Measurements from ENCODE around the gene SORCS2.
A peak's percentile ranks its signal among the peaks of the same experiment; 100 is the strongest.

SORCS2 gene

GRCh38 chr4:7323461-7323871 lies 131.1 kb downstream of the SORCS2 start:
- DNase-seq (ENCODE audit: low read depth, low spot score) = no peak

- no peak for DNase-seq (ENCODE audit: low read depth, low spot score)
Observed at GRCh38 chr4:7323872-7324650, 131.7 kb downstream of the SORCS2 start.

- DNase-seq (ENCODE audit: low read depth, low spot score) = no peak
Observed at GRCh38 chr4:7324651-7325121, 132.3 kb downstream of the SORCS2 start.

- DNase-seq (ENCODE audit: low read depth, low spot score) = no peak
Observed at GRCh38 chr4:7325541-7325940, 133.2 kb downstream of the SORCS2 start.

GRCh38 chr4:7326306-7326692 lies 134.0 kb downstream of the SORCS2 start:
- no peak for DNase-seq (ENCODE audit: low read depth, low spot score)

- no peak for DNase-seq (ENCODE audit: low read depth, low spot score)
Observed at GRCh38 chr4:7326693-7327340, 134.5 kb downstream of the SORCS2 start.

GRCh38 chr4:7327341-7327885 lies 135.1 kb downstream of the SORCS2 start:
- DNase-seq (ENCODE audit: low read depth, low spot score) = no peak

GRCh38 chr4:7328162-7328912 lies 136.0 kb downstream of the SORCS2 start:
- no peak for DNase-seq (ENCODE audit: low read depth, low spot score)

GRCh38 chr4:7328913-7329638 lies 136.7 kb downstream of the SORCS2 start:
- peak; percentile 96 for DNase-seq (ENCODE audit: low read depth, low spot score)

- no peak for DNase-seq (ENCODE audit: low read depth, low spot score)
Observed at GRCh38 chr4:7330031-7330596, 137.8 kb downstream of the SORCS2 start.

- DNase-seq (ENCODE audit: low read depth, low spot score) = no peak
Observed at GRCh38 chr4:7330811-7331681, 138.7 kb downstream of the SORCS2 start.

- DNase-seq (ENCODE audit: low read depth, low spot score) = no peak
Observed at GRCh38 chr4:7331682-7332000, 139.3 kb downstream of the SORCS2 start.

- peak; percentile 87 for DNase-seq (ENCODE audit: low read depth, low spot score)
Observed at GRCh38 chr4:7332216-7333023, 140.1 kb downstream of the SORCS2 start.

GRCh38 chr4:7333024-7333780 lies 140.9 kb downstream of the SORCS2 start:
- DNase-seq (ENCODE audit: low read depth, low spot score) = no peak

GRCh38 chr4:7333801-7334421 lies 141.6 kb downstream of the SORCS2 start:
- DNase-seq (ENCODE audit: low read depth, low spot score) = no peak

GRCh38 chr4:7334521-7335275 lies 142.4 kb downstream of the SORCS2 start:
- no peak for DNase-seq (ENCODE audit: low read depth, low spot score)

- DNase-seq (ENCODE audit: low read depth, low spot score) = peak; percentile 57
Observed at GRCh38 chr4:7335344-7336066, 143.2 kb downstream of the SORCS2 start.
